Uterus (tissue), 2 donors: ENCODE data around the gene USP34.

Source experiments
- POLR2A ChIP-seq, 2 donors: fragments of 450-650 bp; IDR thresholded peaks; one replicate each; pipeline ENCODE4 v1.6.1; 2016; ENCODE audit warnings: antibody characterized with exemption in 2 of 2, mild to moderate bottlenecking in 1 of 2, moderate library complexity in 1 of 2
- TF ChIP-seq, protein P1 (sequence below), 4 experiments: fragments of 200-600 bp in 2 of 4; fragments of 450-650 bp in 2 of 4; sonication (generic) in 2 of 4; IDR thresholded peaks; one replicate each; pipeline ENCODE4 v1.5.1; 2016 to 2019; ENCODE audit warnings: antibody characterized with exemption in 4 of 4, mild to moderate bottlenecking in 2 of 4, moderate library complexity in 1 of 4

DNA sequence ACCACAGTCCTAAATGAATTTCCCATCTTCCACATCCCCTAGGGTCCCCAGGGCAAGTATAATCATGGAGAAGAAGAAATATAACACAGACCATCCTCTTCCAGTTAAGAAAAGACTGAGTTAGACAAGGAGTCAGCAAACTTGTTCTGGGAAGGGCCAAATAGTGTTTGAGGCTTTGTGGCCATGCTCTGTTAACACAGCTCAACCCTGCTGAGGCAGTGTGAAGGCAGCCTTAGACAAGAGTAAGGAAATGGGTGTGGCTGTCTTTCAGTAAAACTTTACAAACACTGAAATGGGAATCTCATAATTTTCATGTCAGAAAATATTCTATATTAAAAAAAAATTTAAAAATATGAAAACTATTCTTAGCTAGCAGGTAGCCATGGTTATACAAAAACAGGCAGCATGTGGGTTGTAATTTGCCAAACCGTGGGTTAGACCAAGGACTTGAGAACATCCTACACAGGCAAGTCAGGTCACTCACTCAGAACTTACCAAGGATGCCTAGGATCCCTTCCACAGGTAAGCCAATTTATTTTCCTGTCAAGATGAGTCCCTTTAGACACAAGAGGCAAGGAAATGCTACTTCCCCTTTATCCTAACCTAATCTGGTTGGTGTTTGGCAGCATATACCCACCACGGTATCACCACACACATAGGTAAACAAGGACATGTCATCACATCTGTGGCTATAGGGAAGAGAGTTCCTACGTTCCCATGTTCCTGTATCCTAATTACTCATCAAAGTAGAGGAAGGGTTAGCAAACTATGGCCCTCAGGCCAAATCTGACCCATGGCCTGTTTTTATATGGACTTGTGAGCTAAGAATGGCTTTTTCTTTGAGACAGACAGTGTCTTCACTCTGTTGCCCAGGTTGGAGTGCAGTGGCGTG is 277.0 kb downstream of the USP34 start:
- TF ChIP-seq, protein P1, sequence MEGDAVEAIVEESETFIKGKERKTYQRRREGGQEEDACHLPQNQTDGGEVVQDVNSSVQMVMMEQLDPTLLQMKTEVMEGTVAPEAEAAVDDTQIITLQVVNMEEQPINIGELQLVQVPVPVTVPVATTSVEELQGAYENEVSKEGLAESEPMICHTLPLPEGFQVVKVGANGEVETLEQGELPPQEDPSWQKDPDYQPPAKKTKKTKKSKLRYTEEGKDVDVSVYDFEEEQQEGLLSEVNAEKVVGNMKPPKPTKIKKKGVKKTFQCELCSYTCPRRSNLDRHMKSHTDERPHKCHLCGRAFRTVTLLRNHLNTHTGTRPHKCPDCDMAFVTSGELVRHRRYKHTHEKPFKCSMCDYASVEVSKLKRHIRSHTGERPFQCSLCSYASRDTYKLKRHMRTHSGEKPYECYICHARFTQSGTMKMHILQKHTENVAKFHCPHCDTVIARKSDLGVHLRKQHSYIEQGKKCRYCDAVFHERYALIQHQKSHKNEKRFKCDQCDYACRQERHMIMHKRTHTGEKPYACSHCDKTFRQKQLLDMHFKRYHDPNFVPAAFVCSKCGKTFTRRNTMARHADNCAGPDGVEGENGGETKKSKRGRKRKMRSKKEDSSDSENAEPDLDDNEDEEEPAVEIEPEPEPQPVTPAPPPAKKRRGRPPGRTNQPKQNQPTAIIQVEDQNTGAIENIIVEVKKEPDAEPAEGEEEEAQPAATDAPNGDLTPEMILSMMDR (IDR thresholded peaks at IDR 0.05), result no peak
- TF ChIP-seq POLR2A (IDR thresholded peaks at IDR 0.05), result no peak
